HepG2 (cell line): ENCODE measurements around the gene ACSF3. TPM values are rescaled to one million over a fixed set of nuclear protein-coding genes. Genes with fewer than 3 reads are reported as not detected.

ENCODE experiments used
- ARID2 ChIP-seq: sonication (generic); formaldehyde crosslinking; IDR thresholded peaks from 2 replicates; pipeline ENCODE4 v1.8.1; 2022; ENCODE audit warnings: mild to moderate bottlenecking, missing genetic modification reagents, borderline replicate concordance
- ELF4 ChIP-seq: sonication (generic); formaldehyde crosslinking; IDR thresholded peaks from 2 replicates; pipeline ENCODE4 v1.5.0; 2020; ENCODE audit warnings: missing genetic modification reagents, mild to moderate bottlenecking, moderate library complexity, borderline replicate concordance
- GTF3A ChIP-seq: sonication (generic); formaldehyde crosslinking; conservative IDR thresholded peaks from 2 replicates; pipeline ENCODE4 v1.4.0; 2020; ENCODE audit warnings: mild to moderate bottlenecking, missing genetic modification reagents
- HCFC1 ChIP-seq: fragments of 150-350 bp; IDR thresholded peaks from 2 replicates; pipeline ENCODE4 v1.6.1; 2014; ENCODE audit warnings: low read depth, low read length
- HOXA9 ChIP-seq: sonication (generic); formaldehyde crosslinking; IDR thresholded peaks from 2 replicates; pipeline ENCODE4 v1.8.1; 2022; ENCODE audit warnings: missing genetic modification reagents, mild to moderate bottlenecking, moderate library complexity, borderline replicate concordance
- KDM1A ChIP-seq: IDR thresholded peaks from 2 replicates; pipeline ENCODE4 v1.6.1; 2016; ENCODE audit warnings: missing compliant biosample characterization
- KLF16 ChIP-seq, 2 experiments: sonication (generic) in 1 of 2; formaldehyde crosslinking in 1 of 2; IDR thresholded peaks; 2 replicates each; pipeline versions ENCODE4 v1.6.1 to v1.8.0; 2016 to 2023; ENCODE audit warnings: missing genetic modification reagents in 2 of 2, missing compliant biosample characterization in 1 of 2
- MBNL3 ChIP-seq: fragments of 250-450 bp; sonication (Bioruptor Pico); conservative IDR thresholded peaks from 2 replicates; pipeline ENCODE4 v1.8.0; 2022; ENCODE audit warnings: mild to moderate bottlenecking, inconsistent platforms
- PPARG ChIP-seq: conservative IDR thresholded peaks from 2 replicates; pipeline ENCODE4 v1.6.1; 2016; ENCODE audit warnings: missing biosample characterization, missing genetic modification reagents
- RARA ChIP-seq: IDR thresholded peaks from 2 replicates; pipeline ENCODE4 v1.6.1; 2016; ENCODE audit warnings: missing genetic modification reagents, missing compliant biosample characterization
- RFXANK ChIP-seq: IDR thresholded peaks from 2 replicates; pipeline ENCODE4 v1.6.1; 2016
- SKI ChIP-seq: fragments of 450-650 bp; IDR thresholded peaks from one replicate; pipeline ENCODE4 v1.6.1; 2018; ENCODE audit warnings: mild to moderate bottlenecking; ENCODE audit not compliant: partially characterized antibody
- SP4 ChIP-seq: sonication (generic); formaldehyde crosslinking; IDR thresholded peaks from 2 replicates; pipeline ENCODE4 v1.8.1; 2023; ENCODE audit warnings: mild to moderate bottlenecking, missing genetic modification reagents
- SRSF4 ChIP-seq: fragments of 200-400 bp; formaldehyde crosslinking; IDR thresholded peaks from one replicate; pipeline ENCODE4 v1.6.1; 2018; ENCODE audit warnings: mild to moderate bottlenecking, low read depth, low read length, moderate library complexity; ENCODE audit not compliant: poor library complexity, severe bottlenecking
- TEAD2 ChIP-seq: sonication (generic); formaldehyde crosslinking; IDR thresholded peaks from 2 replicates; pipeline ENCODE4 v1.9.0; 2021; ENCODE audit warnings: missing genetic modification reagents
- THAP11 ChIP-seq: IDR thresholded peaks from 2 replicates; pipeline ENCODE4 v1.6.1; 2016; ENCODE audit warnings: missing biosample characterization, missing genetic modification reagents
- TSC22D2 ChIP-seq: sonication (generic); formaldehyde crosslinking; IDR thresholded peaks from 2 replicates; pipeline ENCODE4 v1.5.1; 2020; ENCODE audit warnings: missing genetic modification reagents, mild to moderate bottlenecking, borderline replicate concordance
- WIZ ChIP-seq: sonication (generic); formaldehyde crosslinking; IDR thresholded peaks from 2 replicates; pipeline ENCODE4 v1.5.1; 2020; ENCODE audit warnings: mild to moderate bottlenecking, missing genetic modification reagents
- ZFYVE20 ChIP-seq: sonication (generic); formaldehyde crosslinking; IDR thresholded peaks from 2 replicates; pipeline ENCODE4 v1.8.0; 2023; ENCODE audit warnings: low read depth, mild to moderate bottlenecking, moderate library complexity, missing genetic modification reagents, borderline replicate concordance
- ZNF207 ChIP-seq: fragments of 450-650 bp; IDR thresholded peaks from 2 replicates; pipeline ENCODE4 v1.6.1; 2016; ENCODE audit warnings: antibody characterized with exemption, borderline replicate concordance
- ZNF432 ChIP-seq: sonication (generic); formaldehyde crosslinking; IDR thresholded peaks from 2 replicates; pipeline ENCODE4 v1.5.0; 2020; ENCODE audit warnings: missing genetic modification reagents, mild to moderate bottlenecking, borderline replicate concordance
- ZNF614 ChIP-seq: IDR thresholded peaks from 2 replicates; pipeline ENCODE4 v1.6.1; 2018; ENCODE audit warnings: missing biosample characterization, missing genetic modification reagents, inconsistent platforms, borderline replicate concordance
- ZSCAN22 ChIP-seq: sonication (generic); formaldehyde crosslinking; IDR thresholded peaks from 2 replicates; pipeline ENCODE4 v1.4.0; 2020; ENCODE audit warnings: mild to moderate bottlenecking, missing genetic modification reagents
- ZSCAN9 ChIP-seq: IDR thresholded peaks from 2 replicates; pipeline ENCODE4 v1.6.1; 2016; ENCODE audit warnings: borderline replicate concordance
- polyA plus RNA-seq, 8 experiments: library from polyadenylated mRNA; depleted of rRNA in 3 of 8; stranded (reverse) in 7 of 8; unstranded in 1 of 8; fragments of >200 nt; fragmentation: Illumina TruSeq in 4 of 8; extraction: Trizol in 4 of 8; gene quantifications; 2 replicates each; pipeline versions ENCODE4 v1.2.1 to v1.2.3, GENCODE V29; 2011 to 2016; ENCODE audit warnings: low read depth in 4 of 8, missing spikeins in 1 of 8, mixed read lengths in 1 of 8; ENCODE audit not compliant: insufficient read depth in 1 of 8
- total RNA-seq, 5 experiments: library from RNA; depleted of rRNA; stranded (reverse); fragments of >200 nt; fragmentation: Illumina TruSeq; extraction: Trizol; gene quantifications; 2 replicates each; pipeline ENCODE4 v1.2.3, GENCODE V29; 2016; ENCODE audit warnings: low read depth in 1 of 5
- TF ChIP-seq, protein P1 (sequence below): sonication (generic); formaldehyde crosslinking; IDR thresholded peaks from 2 replicates; pipeline ENCODE4 v1.8.0; 2022; ENCODE audit warnings: missing genetic modification reagents, mild to moderate bottlenecking, moderate library complexity, borderline replicate concordance
- TF ChIP-seq, protein P2 (sequence below): sonication (generic); formaldehyde crosslinking; IDR thresholded peaks from 2 replicates; pipeline ENCODE4 v1.4.0; 2020; ENCODE audit warnings: mild to moderate bottlenecking, missing genetic modification reagents
- TF ChIP-seq, protein P3 (sequence below): sonication (generic); formaldehyde crosslinking; IDR thresholded peaks from 2 replicates; pipeline ENCODE4 v1.4.0; 2020; ENCODE audit warnings: mild to moderate bottlenecking, missing genetic modification reagents
- TF ChIP-seq, protein P4 (sequence below): sonication (generic); formaldehyde crosslinking; IDR thresholded peaks from 2 replicates; pipeline ENCODE4 v1.9.0; 2022; ENCODE audit warnings: low read depth, missing genetic modification reagents

The ACSF3 gene
- total and polyA plus RNA-seq, 2 of the 13 experiments (the other 11 are each of a cell fraction or from before 2014, with no cell fraction given) = 14.9 to 30.6 TPM

DNA sequence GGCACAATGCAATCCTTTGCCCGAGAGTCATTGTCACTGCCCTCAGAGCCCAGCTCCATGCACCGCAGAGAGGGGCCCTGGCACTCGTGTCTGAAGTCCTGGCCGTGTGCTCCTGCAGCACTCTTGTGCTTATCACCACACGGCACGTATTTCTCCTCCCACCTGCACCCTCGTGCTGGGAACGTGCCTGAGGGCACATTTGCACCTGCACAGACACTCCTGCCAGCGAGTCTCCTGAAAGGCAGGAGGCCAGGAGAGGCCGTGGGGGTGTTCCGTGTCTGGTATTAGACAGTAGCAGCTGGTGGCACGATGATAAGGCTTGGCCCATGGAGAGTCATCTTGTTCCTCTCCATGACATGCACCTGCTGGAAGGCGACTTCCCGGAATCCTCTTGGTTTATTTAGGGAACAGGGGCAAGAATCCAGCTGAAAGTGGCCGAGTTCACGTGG is 3.4 kb upstream of the ACSF3 start (continued):
- TF ChIP-seq, protein P1, sequence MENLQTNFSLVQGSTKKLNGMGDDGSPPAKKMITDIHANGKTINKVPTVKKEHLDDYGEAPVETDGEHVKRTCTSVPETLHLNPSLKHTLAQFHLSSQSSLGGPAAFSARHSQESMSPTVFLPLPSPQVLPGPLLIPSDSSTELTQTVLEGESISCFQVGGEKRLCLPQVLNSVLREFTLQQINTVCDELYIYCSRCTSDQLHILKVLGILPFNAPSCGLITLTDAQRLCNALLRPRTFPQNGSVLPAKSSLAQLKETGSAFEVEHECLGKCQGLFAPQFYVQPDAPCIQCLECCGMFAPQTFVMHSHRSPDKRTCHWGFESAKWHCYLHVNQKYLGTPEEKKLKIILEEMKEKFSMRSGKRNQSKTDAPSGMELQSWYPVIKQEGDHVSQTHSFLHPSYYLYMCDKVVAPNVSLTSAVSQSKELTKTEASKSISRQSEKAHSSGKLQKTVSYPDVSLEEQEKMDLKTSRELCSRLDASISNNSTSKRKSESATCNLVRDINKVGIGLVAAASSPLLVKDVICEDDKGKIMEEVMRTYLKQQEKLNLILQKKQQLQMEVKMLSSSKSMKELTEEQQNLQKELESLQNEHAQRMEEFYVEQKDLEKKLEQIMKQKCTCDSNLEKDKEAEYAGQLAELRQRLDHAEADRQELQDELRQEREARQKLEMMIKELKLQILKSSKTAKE (CRISPR knock-in tag) = 0 out of 2 replicates have a peak, but pooled peaks have one; percentile 25
- TF ChIP-seq HOXA9 (CRISPR knock-in tag) (0 out of 2 replicates have a peak, but pooled peaks have one; percentile 25), TSC22D2 (CRISPR knock-in tag) (no peak), MBNL3 (CRISPR knock-in tag) (no peak), WIZ (CRISPR knock-in tag) (no peak; the same call in 1 of the 2 replicates), ZSCAN22 (CRISPR knock-in tag) (no peak; the same call in 1 of the 2 replicates), PPARG (CRISPR knock-in tag) (no peak), RFXANK (CRISPR knock-in tag) (no peak), KLF16 (CRISPR knock-in tag; IDR thresholded peaks at IDR 0.05) (peak in 1 of 2 experiments; percentile 12; a peak in 1 of 4 replicates), THAP11 (no peak), SKI (no peak), ZSCAN9 (no peak), ELF4 (CRISPR knock-in tag) (no peak), TEAD2 (no peak), HCFC1 (no peak), ZNF432 (CRISPR knock-in tag) (peak; percentile 72; the same call in 1 of the 2 replicates), GTF3A (no peak), ARID2 (no peak), RARA (CRISPR knock-in tag) (peak; percentile 39; the same call in 1 of the 2 replicates), SRSF4 (no peak), ZNF614 (no peak), ZNF207 (no peak), ZFYVE20 (CRISPR knock-in tag) (0 out of 2 replicates have a peak, but pooled peaks have one; percentile 26), SP4 (CRISPR knock-in tag) (peak; percentile 16; the same call in 1 of the 2 replicates), KDM1A (CRISPR knock-in tag) (peak; percentile 28; the same call in 1 of the 2 replicates)
- TF ChIP-seq, protein P2, sequence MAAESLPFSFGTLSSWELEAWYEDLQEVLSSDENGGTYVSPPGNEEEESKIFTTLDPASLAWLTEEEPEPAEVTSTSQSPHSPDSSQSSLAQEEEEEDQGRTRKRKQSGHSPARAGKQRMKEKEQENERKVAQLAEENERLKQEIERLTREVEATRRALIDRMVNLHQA (CRISPR knock-in tag) = no peak
- TF ChIP-seq, protein P3, sequence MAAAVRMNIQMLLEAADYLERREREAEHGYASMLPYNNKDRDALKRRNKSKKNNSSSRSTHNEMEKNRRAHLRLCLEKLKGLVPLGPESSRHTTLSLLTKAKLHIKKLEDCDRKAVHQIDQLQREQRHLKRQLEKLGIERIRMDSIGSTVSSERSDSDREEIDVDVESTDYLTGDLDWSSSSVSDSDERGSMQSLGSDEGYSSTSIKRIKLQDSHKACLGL (CRISPR knock-in tag) = peak; percentile 91
- TF ChIP-seq, protein P4, sequence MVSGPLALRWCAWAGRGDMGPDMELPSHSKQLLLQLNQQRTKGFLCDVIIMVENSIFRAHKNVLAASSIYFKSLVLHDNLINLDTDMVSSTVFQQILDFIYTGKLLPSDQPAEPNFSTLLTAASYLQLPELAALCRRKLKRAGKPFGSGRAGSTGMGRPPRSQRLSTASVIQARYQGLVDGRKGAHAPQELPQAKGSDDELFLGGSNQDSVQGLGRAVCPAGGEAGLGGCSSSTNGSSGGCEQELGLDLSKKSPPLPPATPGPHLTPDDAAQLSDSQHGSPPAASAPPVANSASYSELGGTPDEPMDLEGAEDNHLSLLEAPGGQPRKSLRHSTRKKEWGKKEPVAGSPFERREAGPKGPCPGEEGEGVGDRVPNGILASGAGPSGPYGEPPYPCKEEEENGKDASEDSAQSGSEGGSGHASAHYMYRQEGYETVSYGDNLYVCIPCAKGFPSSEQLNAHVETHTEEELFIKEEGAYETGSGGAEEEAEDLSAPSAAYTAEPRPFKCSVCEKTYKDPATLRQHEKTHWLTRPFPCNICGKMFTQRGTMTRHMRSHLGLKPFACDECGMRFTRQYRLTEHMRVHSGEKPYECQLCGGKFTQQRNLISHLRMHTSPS = no peak
